Effector memory CD4-positive, alpha-beta T cell (primary cell): Measurements from ENCODE around the gene TNF.
A peak's percentile ranks its signal among the peaks of the same experiment; 100 is the strongest.

Source experiments
- DNase-seq, 3 donors: peaks; one replicate each; pipeline ENCODE4 v3.0.0-alpha.2; 2020
- H3K27ac ChIP-seq: 2 replicates; pipeline ENCODE4 v1.7.0; 2013; ENCODE audit warnings: mild to moderate bottlenecking, low read length, moderate library complexity; ENCODE audit not compliant: insufficient read depth, poor library complexity, severe bottlenecking
- H3K27me3 ChIP-seq: replicated peaks from 2 replicates; pipeline ENCODE4 v1.7.0; 2013; ENCODE audit warnings: mild to moderate bottlenecking, low read length; ENCODE audit not compliant: insufficient read depth, control insufficient read depth, poor library complexity, severe bottlenecking
- H3K36me3 ChIP-seq: 2 replicates; pipeline ENCODE4 v1.7.0; 2013; ENCODE audit warnings: mild to moderate bottlenecking, low read length, moderate library complexity; ENCODE audit not compliant: control insufficient read depth, insufficient read depth
- H3K4me1 ChIP-seq: 2 replicates; pipeline ENCODE4 v1.7.0; 2013; ENCODE audit warnings: low read length, mild to moderate bottlenecking; ENCODE audit not compliant: control insufficient read depth, insufficient read depth, poor library complexity, severe bottlenecking
- H3K4me3 ChIP-seq: 2 replicates; pipeline ENCODE4 v1.7.0; 2013; ENCODE audit warnings: low read length, low read depth, mild to moderate bottlenecking; ENCODE audit not compliant: insufficient read depth, poor library complexity, severe bottlenecking
- H3K9me3 ChIP-seq: 2 replicates; pipeline ENCODE4 v1.7.0; 2013; ENCODE audit warnings: mild to moderate bottlenecking, low read length, moderate library complexity; ENCODE audit not compliant: control insufficient read depth

Gene TNF

DNA sequence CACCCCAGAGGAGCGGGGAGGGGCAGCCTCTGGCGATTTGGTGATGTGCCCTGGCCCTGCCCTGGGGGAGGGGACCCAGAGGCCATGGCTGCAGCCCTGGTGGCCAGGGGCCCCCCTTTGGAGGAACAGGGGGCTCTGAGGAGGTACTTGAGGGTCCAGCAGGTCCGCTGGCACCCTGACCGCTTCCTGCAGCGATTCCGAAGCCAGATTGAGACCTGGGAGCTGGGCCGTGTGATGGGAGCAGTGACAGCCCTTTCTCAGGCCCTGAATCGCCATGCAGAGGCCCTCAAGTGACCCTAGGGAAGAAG is 17.1 kb upstream of the TNF start:
- Histone ChIP-seq H3K9me3 (no peaks in the 10 kb centered on the region), H3K4me1 (peaks cover 53% of the 10 kb centered on the region), H3K27me3 (no peaks in the 10 kb centered on the region), H3K36me3 (no peaks in the 10 kb centered on the region), H3K4me3 (peak overlapping the region; percentile 38), H3K27ac (peak overlapping the region; percentile 77)
- DNase-seq, result no peak

DNA sequence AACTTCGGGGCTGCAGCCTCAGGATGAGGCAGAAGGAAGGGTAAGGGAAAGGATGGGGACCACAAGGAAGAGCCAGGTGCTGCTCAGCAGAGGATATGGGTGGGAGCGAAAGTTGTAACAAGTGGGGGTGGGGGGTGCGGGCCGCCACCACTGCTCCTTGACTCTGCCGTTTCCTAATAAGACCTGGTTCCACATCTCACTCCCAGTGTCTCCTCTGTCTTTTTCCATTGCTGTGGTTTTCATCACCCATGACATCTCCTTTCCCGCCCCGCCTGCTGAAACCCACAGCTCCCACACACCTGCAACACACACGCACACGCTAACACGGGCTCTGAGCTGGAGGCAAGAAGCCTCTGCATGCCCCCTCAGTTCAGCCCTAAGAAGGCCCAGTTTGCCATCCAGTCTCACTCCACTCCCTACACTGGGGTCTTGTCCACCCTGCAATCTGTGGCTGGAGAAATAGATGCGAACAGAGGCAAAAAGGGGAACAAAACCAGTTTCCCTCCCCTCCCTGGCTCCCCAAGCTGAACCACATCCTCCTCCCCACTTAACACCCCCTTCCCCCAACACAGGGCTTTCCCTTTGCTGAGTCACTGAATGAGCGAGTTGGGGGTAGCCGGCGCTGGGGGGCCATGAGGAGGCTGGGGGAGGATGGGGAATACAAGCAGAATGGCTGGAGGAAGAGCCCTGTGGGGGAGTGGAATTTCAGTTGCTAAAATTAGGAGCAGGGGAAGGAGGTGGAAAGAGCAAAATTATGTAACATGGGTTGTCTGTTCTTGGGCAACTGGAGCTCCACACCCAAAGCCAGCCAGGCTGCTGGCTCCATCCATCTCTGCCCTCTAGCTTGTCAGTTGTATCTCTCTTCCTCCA is 16.5 kb upstream of the TNF start:
- Histone ChIP-seq H3K27ac (peak overlapping the region; percentile 77), H3K9me3 (no peaks in the 10 kb centered on the region), H3K4me3 (peak overlapping the region; percentile 38), H3K27me3 (no peaks in the 10 kb centered on the region), H3K4me1 (peaks cover 53% of the 10 kb centered on the region), H3K36me3 (no peaks in the 10 kb centered on the region)
- peak in 2 of 3 donors; percentile 64 for DNase-seq

DNA sequence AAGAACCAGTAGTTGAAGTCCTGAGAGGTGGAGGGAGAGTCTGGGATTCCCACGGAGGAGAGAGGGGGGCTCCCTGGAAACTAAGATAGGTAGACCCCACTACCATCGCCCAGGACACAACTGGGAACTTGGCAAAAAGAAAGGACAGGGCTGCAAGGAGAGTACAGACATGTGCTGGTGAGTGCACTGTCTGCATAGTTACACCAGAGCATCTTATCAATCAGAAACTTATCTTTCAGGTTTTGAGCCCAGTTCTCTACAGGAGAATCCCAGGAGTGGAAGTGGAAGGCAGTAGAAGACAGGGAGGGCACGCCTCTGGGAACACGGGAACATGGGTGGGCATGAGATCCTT is 15.8 kb upstream of the TNF start:
- H3K4me1 ChIP-seq, result peaks cover 53% of the 10 kb centered on the region
- H3K4me3 ChIP-seq, result peak overlapping the region; percentile 38
- H3K36me3 ChIP-seq, result no peaks in the 10 kb centered on the region
- no peaks in the 10 kb centered on the region for H3K9me3 ChIP-seq
- no peaks in the 10 kb centered on the region for H3K27me3 ChIP-seq
- DNase-seq, result no peak
- H3K27ac ChIP-seq, result peak overlapping the region; percentile 77

DNA sequence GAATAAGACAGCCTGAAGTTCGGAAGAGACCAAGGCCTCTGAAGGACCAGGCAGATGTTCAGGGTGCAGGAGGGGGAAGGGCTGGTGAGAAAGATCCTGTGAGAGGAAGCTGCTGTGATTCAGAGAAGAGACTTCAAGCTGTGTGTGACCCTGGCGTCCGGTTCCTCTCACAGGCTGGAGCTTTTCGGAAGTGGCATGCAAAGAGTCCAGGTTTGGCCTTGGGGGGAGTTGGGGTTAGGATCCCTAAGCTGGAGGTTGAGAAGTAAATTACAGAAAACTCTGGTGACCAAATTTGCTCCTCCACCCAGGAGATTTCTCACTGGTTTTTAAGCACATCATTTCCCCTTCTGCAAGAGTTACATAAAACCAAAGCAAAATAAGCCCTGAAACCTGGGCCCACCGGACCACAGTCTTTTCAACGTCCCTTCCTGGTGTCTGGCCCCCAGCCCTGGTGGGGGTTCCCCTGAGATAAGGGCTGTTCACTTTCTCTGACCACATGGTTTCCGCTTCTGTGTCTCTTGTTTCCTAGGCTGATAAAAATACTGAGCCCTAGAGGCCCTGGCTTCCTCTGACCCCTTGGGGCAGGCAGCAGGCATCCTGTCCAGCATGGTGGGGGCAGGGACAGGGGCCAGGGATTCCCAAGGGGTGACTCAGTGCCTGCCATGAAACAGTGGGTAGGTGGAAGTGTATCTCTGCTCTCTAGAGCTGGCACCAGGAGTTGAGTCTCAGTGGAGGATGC is 15.2 kb upstream of the TNF start:
- peak overlapping the region; percentile 38 for H3K4me3 ChIP-seq
- peak in 1 of 3 donors; percentile 37 for DNase-seq

DNA sequence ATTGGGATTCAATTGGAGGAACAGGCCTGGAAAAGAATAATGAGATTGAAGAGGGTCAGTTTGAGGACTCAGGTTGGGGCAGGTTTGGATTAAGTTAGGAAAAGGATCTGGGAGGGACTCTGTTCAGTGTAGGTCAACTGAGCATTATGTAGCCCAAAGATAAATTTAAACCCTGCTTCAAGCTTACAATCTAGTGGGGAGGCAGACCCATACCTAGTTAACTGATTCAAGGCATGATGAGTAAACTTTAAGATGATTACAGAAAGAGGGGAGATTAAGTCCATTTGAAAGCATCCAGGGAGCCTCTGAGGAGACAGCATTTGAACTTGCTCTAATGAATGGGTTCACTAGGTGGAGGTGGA is 14.7 kb upstream of the TNF start:
- H3K4me3 ChIP-seq, result peak overlapping the region; percentile 38
- H3K9me3 ChIP-seq, result no peaks in the 10 kb centered on the region
- no peak for DNase-seq
- H3K27me3 ChIP-seq, result no peaks in the 10 kb centered on the region
- H3K4me1 ChIP-seq, result peaks cover 53% of the 10 kb centered on the region
- H3K36me3 ChIP-seq, result no peaks in the 10 kb centered on the region
- H3K27ac ChIP-seq, result peak overlapping the region; percentile 77

More for the DNA sequence above, 15.2 kb upstream of the TNF start:
- Histone ChIP-seq H3K36me3 (no peaks in the 10 kb centered on the region), H3K27me3 (no peaks in the 10 kb centered on the region), H3K27ac (peak overlapping the region; percentile 77), H3K4me1 (peaks cover 53% of the 10 kb centered on the region), H3K9me3 (no peaks in the 10 kb centered on the region)

DNA sequence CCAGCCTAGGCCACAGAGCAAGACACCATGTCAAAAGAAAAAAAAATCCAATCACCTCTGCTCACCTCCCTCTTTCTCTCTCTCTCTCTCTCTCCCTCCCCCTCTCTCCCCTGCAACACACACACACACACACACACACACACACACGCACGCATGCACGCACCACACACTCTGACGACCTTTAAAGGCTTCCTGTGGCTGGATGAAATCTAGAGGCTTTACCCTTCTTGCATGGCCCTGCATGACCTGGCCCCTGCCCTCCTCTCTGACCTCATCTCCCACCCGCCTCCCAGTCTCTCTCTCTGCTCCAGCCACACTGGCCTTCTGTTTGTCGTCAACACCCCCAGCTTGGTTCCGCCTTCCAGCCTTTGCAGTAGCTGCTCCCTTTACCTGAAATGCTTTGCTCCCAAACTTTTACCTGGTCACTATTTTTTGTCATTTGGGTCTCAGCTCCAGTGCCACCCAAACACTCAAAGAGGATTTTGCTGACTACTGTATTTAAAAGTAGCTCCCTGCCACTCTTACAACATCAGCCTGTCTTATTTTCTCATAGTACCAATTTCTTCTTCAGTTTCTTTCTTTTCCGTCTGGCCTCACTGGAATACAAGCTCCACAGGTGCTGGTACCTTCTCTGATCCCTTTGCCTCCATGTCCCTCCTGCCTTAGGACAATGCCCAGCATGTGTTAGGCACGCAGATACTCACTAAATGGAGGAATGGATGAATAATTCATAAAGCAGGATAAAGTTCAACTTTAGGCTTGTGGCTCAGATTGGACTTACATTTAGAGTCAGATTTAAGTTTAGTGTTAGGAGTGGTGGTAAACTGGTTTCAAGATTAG is 7.6 kb upstream of the TNF start:
- Histone ChIP-seq H3K4me1 (peaks cover 56% of the 10 kb centered on the region), H3K27ac (peak overlapping the region; percentile 86), H3K9me3 (no peaks in the 10 kb centered on the region), H3K4me3 (peak overlapping the region; percentile 30), H3K27me3 (no peaks in the 10 kb centered on the region), H3K36me3 (no peaks in the 10 kb centered on the region)
- DNase-seq, result no peak

DNA sequence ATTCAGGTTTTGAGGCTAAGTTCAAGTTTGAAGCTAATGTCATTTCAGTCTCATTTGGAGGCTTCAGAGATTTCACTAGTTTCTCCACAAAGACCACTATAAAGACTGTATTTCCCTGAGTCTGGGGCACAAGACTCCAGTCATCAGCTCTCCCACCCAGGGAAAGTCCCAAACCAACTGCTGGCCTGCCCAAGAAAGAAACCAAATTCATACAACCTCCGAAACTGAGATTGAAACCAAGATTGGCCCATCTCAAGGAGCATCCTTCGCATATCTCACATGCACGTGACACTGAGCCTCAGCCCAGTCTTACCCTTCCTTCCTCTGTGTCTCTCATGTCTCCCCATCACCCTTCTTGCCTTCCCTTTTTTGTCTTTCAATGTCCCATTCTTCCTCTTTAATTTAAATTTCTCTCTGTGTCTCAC is 6.8 kb upstream of the TNF start:
- H3K4me3 ChIP-seq, result peak overlapping the region; percentile 30
- H3K27ac ChIP-seq, result peak overlapping the region; percentile 86
- no peaks in the 10 kb centered on the region for H3K9me3 ChIP-seq
- H3K36me3 ChIP-seq, result no peaks in the 10 kb centered on the region
- peak; percentile 71 to 77 (median 72) for DNase-seq
- H3K4me1 ChIP-seq, result peaks cover 64% of the 10 kb centered on the region
- H3K27me3 ChIP-seq, result no peaks in the 10 kb centered on the region

DNA sequence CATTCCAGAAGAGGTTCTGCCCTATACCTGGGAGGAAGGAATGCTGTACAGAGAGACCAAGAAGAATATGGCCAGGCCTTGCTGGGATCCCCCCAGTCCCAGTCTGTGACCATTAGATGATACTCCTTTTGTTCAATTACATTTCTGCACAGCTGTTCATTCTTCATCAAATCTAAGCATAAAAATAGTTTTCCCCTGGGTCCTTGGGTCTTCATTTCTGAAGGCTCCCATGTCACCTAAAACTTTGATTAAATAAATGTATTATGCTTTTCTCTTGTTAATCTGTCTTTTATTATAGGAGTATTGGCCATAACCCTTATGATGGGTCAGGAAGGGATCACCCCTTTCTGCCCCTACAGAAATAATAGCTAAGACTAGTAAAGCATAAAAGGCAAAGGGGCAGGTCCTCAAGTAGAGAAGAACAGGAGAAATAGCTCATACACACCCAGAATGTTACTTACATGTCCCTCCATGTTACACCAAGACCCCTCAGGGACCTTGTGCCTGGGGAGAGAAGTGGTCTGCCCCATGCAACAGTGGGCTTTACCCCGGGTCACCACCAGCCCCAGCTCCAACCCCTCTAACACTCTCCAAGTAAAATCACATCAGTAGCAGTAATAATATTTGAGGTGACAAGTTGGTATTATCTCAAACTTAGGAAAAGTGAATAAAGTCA is 5.4 kb upstream of the TNF start:
- H3K9me3 ChIP-seq, result no peaks in the 10 kb centered on the region

DNA sequence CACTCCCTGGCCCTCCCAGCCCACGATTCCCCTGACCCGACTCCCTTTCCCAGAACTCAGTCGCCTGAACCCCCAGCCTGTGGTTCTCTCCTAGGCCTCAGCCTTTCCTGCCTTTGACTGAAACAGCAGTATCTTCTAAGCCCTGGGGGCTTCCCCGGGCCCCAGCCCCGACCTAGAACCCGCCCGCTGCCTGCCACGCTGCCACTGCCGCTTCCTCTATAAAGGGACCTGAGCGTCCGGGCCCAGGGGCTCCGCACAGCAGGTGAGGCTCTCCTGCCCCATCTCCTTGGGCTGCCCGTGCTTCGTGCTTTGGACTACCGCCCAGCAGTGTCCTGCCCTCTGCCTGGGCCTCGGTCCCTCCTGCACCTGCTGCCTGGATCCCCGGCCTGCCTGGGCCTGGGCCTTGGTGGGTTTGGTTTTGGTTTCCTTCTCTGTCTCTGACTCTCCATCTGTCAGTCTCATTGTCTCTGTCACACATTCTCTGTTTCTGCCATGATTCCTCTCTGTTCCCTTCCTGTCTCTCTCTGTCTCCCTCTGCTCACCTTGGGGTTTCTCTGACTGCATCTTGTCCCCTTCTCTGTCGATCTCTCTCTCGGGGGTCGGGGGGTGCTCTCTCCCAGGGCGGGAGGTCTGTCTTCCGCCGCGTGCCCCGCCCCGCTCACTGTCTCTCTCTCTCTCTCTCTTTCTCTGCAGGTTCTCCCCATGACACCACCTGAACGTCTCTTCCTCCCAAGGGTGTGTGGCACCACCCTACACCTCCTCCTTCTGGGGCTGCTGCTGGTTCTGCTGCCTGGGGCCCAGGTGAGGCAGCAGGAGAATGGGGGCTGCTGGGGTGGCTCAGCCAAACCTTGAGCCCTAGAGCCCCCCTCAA is 3.1 kb upstream of the TNF start, which contains the start of gene LTA:
Gene LTA (plus strand): TSS at position 249 of the 871 bp plus-strand sequence. CDS start 454 bp downstream, at position 703.
- Histone ChIP-seq H3K36me3 (no peaks in the 10 kb centered on the region), H3K9me3 (no peaks in the 10 kb centered on the region), H3K27ac (peak within 1 kb of the TSS; percentile 95), H3K27me3 (no peaks in the 10 kb centered on the region), H3K4me1 (peaks cover 85% of the 10 kb centered on the region), H3K4me3 (peak within 1 kb of the TSS; percentile 47)
- peak; percentile 73 to 76 (median 74) for DNase-seq

More for the DNA sequence above, 5.4 kb upstream of the TNF start:
- Histone ChIP-seq H3K27me3 (no peaks in the 10 kb centered on the region), H3K4me3 (no peak overlapping the region), H3K36me3 (no peaks in the 10 kb centered on the region), H3K27ac (peak overlapping the region; percentile 95), H3K4me1 (peaks cover 78% of the 10 kb centered on the region)
- no peak for DNase-seq
